ENCODE data around the gene DPCD.

GRCh38 chr10:101575091-101575490, 13.0 kb upstream of the DPCD start:
- TF ChIP-seq ZNF274 (IDR thresholded peaks at IDR 0.05; ENCODE audit: low read depth, low read length) (no peak), YY1 (IDR thresholded peaks at IDR 0.05; ENCODE audit: insufficient read depth, insufficient read length) (no peak), SUZ12 (IDR thresholded peaks at IDR 0.05; ENCODE audit: extremely low read depth, insufficient read depth, insufficient read length) (no peak)

All from NT2/D1 (cell line).